GM12878 (cell line): Measurements from ENCODE around the gene HADHA. TPM values are rescaled to one million over a fixed set of nuclear protein-coding genes. Genes with fewer than 3 reads are reported as not detected.

ENCODE experiments used
- ATAC-seq: fragments of 200-7000 bp; cut with Tn5 transposase; 3 replicates; pipeline ENCODE4 v1.9.1; 2020; ENCODE audit warnings: mild to moderate bottlenecking, moderate library complexity
- BruUV-seq: library from RNA; stranded (reverse); fragments of 400-500 nt; replicated peaks from 2 replicates; lab custom pipeline; 2021; lab: Mats Ljungman, UMichigan
- CTCF ChIA-PET: fragments of 300-600 bp; sonication (Branson Sonifier 250); formaldehyde crosslinking; extraction: SDS; loops from one replicate; lab custom pipeline; 2021; ENCODE audit warnings: inconsistent platforms; lab: Yijun Ruan, JAX
- POLR2A ChIA-PET: fragments of 350-600 bp; formaldehyde crosslinking; extraction: SDS; loops from one replicate; lab custom pipeline; 2021; ENCODE audit warnings: inconsistent platforms; lab: Charles Lee
- RAD21 ChIA-PET: fragments of 300-600 bp; sonication (Branson Sonifier 250); formaldehyde crosslinking; loops from one replicate; lab custom pipeline; 2023; ENCODE audit warnings: antibody characterized with exemption; ENCODE audit not compliant: unreplicated experiment; lab: Charles Lee
- SMC1A ChIA-PET: fragments of 300-600 bp; sonication (Branson Sonifier 250); formaldehyde crosslinking; loops from one replicate; lab custom pipeline; 2023; ENCODE audit not compliant: unreplicated experiment, uncharacterized antibody; lab: Charles Lee
- DNase-seq: peaks from one replicate; pipeline ENCODE4 v3.0.0-alpha.2; 2011; ENCODE audit warnings: low read depth, low spot score
- FAIRE-seq: peaks from 3 replicates; lab custom pipeline; 2011; peaks lifted over from hg19 to GRCh38; lab: Jason Lieb, UNC
- H2AFZ ChIP-seq: 2 replicates; pipeline ENCODE4 v1.6.0; 2011; ENCODE audit warnings: low read depth, low read length, control low read depth; ENCODE audit not compliant: control insufficient read depth
- H3K27ac ChIP-seq: 2 replicates; pipeline ENCODE4 v1.5.1; 2011; ENCODE audit warnings: control low read depth; ENCODE audit not compliant: control insufficient read depth, insufficient read depth
- H3K27me3 ChIP-seq, 2 experiments: replicated peaks in 1 of 2; 2 replicates each; pipeline versions ENCODE4 v1.6.0 to v1.6.1; 2011; ENCODE audit warnings: low read length in 1 of 2; ENCODE audit not compliant: control insufficient read depth in 2 of 2, insufficient read depth in 2 of 2
- H3K36me3 ChIP-seq, 2 experiments: 2 replicates each; pipeline ENCODE4 v1.5.1; 2011; ENCODE audit warnings: low read length in 1 of 2; ENCODE audit not compliant: control insufficient read depth in 2 of 2, insufficient read depth in 2 of 2
- H3K4me1 ChIP-seq: 2 replicates; pipeline ENCODE4 v1.6.1; 2011; ENCODE audit warnings: mild to moderate bottlenecking, low read length, moderate library complexity, mixed read lengths; ENCODE audit not compliant: control insufficient read depth, insufficient read depth
- H3K4me2 ChIP-seq: 2 replicates; pipeline ENCODE4 v1.6.0; 2011; ENCODE audit warnings: control low read depth; ENCODE audit not compliant: control insufficient read depth, insufficient read depth
- H3K4me3 ChIP-seq: fragments of 200-600 bp; sonication (generic); 2 replicates; pipeline ENCODE4 v1.5.1; 2016
- H3K79me2 ChIP-seq: 2 replicates; pipeline ENCODE4 v1.6.0; 2011; ENCODE audit warnings: low read length; ENCODE audit not compliant: control insufficient read depth, insufficient read depth
- H3K9ac ChIP-seq: 2 replicates; pipeline ENCODE4 v1.8.0; 2011; ENCODE audit warnings: low read length, control low read depth, mixed read lengths; ENCODE audit not compliant: control insufficient read depth, insufficient read depth
- H3K9me3 ChIP-seq: replicated peaks from 3 replicates; pipeline ENCODE4 v1.5.1; 2011; ENCODE audit warnings: mild to moderate bottlenecking, low read length; ENCODE audit not compliant: control insufficient read depth, insufficient read depth
- H4K20me1 ChIP-seq: 2 replicates; pipeline ENCODE4 v1.6.0; 2011; ENCODE audit not compliant: control insufficient read depth, insufficient read depth
- CHD2 ChIP-seq: IDR thresholded peaks from 2 replicates; pipeline ENCODE4 v1.6.1; 2011; ENCODE audit warnings: low read depth, low read length, improper control_type of control experiment, borderline replicate concordance
- FOS ChIP-seq: IDR thresholded peaks from 3 replicates; pipeline ENCODE4 v1.6.1; 2011; ENCODE audit warnings: borderline replicate concordance; ENCODE audit not compliant: insufficient read length; ENCODE audit errors: extremely low read depth
- FOXM1 ChIP-seq: IDR thresholded peaks from 2 replicates; pipeline ENCODE4 v1.6.1; 2012; ENCODE audit warnings: low read depth, mild to moderate bottlenecking, inconsistent platforms, low read length, moderate library complexity
- JUND ChIP-seq: IDR thresholded peaks from 2 replicates; pipeline ENCODE4 v1.6.1; 2012; ENCODE audit warnings: low read depth, mild to moderate bottlenecking, low read length, improper control_type of control experiment, moderate library complexity
- RAD21 ChIP-seq: IDR thresholded peaks from 2 replicates; pipeline ENCODE4 v1.6.1; 2011; ENCODE audit warnings: mild to moderate bottlenecking, low read depth, low read length, moderate library complexity; ENCODE audit not compliant: insufficient read depth
- RELA ChIP-seq: fragments of 450-650 bp; IDR thresholded peaks from 2 replicates; pipeline ENCODE4 v1.8.0; 2014; ENCODE audit warnings: borderline replicate concordance; ENCODE audit not compliant: partially characterized antibody
- SMAD5 ChIP-seq: IDR thresholded peaks from 2 replicates; pipeline ENCODE4 v1.6.1; 2016; ENCODE audit warnings: antibody characterized with exemption, low read depth
- WGBS: methylation state at CpG from one replicate; pipeline ENCODE4 v1.1.6; 2016; ENCODE audit warnings: low lambda C conversion rate; ENCODE audit not compliant: insufficient replicate concordance, insufficient coverage; ENCODE audit errors: missing lambda C conversion rate; 5-methylcytosine and 5-hydroxymethylcytosine counted together
- in situ Hi-C: fragments of 300-500 bp; cut with MboI; formaldehyde crosslinking; loops from 9 replicates; pipeline ENCODE4 v1.14.3; 2018; ENCODE audit warnings: mixed read lengths
- intact Hi-C: fragments of 100-400 bp; cut with micrococcal nuclease; formaldehyde crosslinking; loops from one replicate; pipeline ENCODE4 v1.14.2; 2022; ENCODE audit not compliant: unreplicated experiment
- polyA plus RNA-seq, 11 experiments: library from polyadenylated mRNA; depleted of rRNA in 4 of 11; unstranded in 6 of 11; stranded (reverse) in 5 of 11; fragments of >200 nt; fragmentation: Nextera tagmentation in 4 of 11; fragmentation: Illumina TruSeq in 1 of 11; extraction: Ambion mirVana in 4 of 11; extraction: Trizol in 1 of 11; gene quantifications; 1 replicate in 1 of 11; 2 replicates in 10 of 11; pipeline versions ENCODE4 v1.2.1 to v1.2.3, GENCODE V29; 2011 to 2016; ENCODE audit warnings: inconsistent platforms in 2 of 11, missing spikeins in 2 of 11, low read depth in 1 of 11
- total RNA-seq, 4 experiments: library from RNA; depleted of rRNA in 3 of 4; stranded (reverse); fragments of >200 nt in 3 of 4; fragmentation: Illumina TruSeq in 1 of 4; extraction: Trizol in 1 of 4; gene quantifications; 2 replicates each; pipeline versions ENCODE4 v1.2.1 to v1.2.3, GENCODE V29; 2013 to 2021
- TF ChIP-seq, protein P1 (sequence below): fragments of 450-650 bp; IDR thresholded peaks from 2 replicates; pipeline ENCODE4 v1.6.1; 2017; ENCODE audit warnings: mild to moderate bottlenecking, moderate library complexity
- TF ChIP-seq, protein P2 (sequence below): fragments of 450-650 bp; IDR thresholded peaks from 2 replicates; pipeline ENCODE4 v1.6.1; 2016; ENCODE audit warnings: mild to moderate bottlenecking

Gene HADHA
- total and polyA plus RNA-seq, 10 of the 15 experiments (the other 5 are each of a cell fraction or from before 2014, with no cell fraction given): 109 to 207 (median 165) TPM

GRCh38 chr2:26202981-26203490 lies 41.4 kb downstream of the HADHA start (continued):
- no peak for TF ChIP-seq RAD21
- TF ChIP-seq FOXM1: no peak
- no peak for TF ChIP-seq RELA
- TF ChIP-seq FOS: no peak
- TF ChIP-seq SMAD5: no peak
- no peak for TF ChIP-seq CHD2
- TF ChIP-seq, protein P1, sequence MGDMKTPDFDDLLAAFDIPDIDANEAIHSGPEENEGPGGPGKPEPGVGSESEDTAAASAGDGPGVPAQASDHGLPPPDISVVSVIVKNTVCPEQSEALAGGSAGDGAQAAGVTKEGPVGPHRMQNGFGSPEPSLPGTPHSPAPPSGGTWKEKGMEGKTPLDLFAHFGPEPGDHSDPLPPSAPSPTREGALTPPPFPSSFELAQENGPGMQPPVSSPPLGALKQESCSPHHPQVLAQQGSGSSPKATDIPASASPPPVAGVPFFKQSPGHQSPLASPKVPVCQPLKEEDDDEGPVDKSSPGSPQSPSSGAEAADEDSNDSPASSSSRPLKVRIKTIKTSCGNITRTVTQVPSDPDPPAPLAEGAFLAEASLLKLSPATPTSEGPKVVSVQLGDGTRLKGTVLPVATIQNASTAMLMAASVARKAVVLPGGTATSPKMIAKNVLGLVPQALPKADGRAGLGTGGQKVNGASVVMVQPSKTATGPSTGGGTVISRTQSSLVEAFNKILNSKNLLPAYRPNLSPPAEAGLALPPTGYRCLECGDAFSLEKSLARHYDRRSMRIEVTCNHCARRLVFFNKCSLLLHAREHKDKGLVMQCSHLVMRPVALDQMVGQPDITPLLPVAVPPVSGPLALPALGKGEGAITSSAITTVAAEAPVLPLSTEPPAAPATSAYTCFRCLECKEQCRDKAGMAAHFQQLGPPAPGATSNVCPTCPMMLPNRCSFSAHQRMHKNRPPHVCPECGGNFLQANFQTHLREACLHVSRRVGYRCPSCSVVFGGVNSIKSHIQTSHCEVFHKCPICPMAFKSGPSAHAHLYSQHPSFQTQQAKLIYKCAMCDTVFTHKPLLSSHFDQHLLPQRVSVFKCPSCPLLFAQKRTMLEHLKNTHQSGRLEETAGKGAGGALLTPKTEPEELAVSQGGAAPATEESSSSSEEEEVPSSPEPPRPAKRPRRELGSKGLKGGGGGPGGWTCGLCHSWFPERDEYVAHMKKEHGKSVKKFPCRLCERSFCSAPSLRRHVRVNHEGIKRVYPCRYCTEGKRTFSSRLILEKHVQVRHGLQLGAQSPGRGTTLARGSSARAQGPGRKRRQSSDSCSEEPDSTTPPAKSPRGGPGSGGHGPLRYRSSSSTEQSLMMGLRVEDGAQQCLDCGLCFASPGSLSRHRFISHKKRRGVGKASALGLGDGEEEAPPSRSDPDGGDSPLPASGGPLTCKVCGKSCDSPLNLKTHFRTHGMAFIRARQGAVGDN: no peak
- TF ChIP-seq, all 136 proteins: peak for 0

DNA sequence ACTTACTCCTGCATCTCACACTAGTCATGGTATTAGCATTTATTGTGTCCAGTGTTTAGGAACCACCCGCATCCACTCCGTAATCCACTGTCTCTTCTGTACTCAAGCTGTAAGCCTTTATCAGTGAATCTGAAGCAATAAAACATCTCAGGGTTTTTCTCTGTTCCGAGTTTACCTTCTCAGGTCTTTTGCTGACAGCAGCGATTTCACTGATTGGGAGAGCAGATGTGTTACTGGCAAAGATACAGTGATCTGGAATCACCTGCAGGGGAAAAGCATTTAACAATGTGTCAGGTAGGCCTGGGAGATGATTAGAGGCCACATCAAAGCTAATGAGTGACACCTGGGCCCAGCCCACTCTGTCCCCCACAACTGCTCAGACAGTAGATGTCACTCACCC lies 46.9 kb downstream of the HADHA start:
- CTCF ChIA-PET: no interaction called here
- no peak overlapping the region for H3K4me3 ChIP-seq
- WGBS: 100% methylated on average over 4 of the region's 4 CpGs
- no peak overlapping the region for H3K9ac ChIP-seq
- POLR2A ChIA-PET: interaction anchor here (0.6 kb wide), 1 partner anchor 235 kb away, joined by 3 read pairs; no protein-coding TSS in a partner anchor
- no peak for FAIRE-seq
- no peak overlapping the region for H3K4me2 ChIP-seq
- no peak overlapping the region for H2AFZ ChIP-seq
- no peaks in the 10 kb centered on the region for H3K27me3 ChIP-seq
- TF ChIP-seq, protein P2, sequence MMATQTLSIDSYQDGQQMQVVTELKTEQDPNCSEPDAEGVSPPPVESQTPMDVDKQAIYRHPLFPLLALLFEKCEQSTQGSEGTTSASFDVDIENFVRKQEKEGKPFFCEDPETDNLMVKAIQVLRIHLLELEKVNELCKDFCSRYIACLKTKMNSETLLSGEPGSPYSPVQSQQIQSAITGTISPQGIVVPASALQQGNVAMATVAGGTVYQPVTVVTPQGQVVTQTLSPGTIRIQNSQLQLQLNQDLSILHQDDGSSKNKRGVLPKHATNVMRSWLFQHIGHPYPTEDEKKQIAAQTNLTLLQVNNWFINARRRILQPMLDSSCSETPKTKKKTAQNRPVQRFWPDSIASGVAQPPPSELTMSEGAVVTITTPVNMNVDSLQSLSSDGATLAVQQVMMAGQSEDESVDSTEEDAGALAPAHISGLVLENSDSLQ: peak; percentile 18; the same call in 1 of the 2 replicates
- no peak for TF ChIP-seq JUND
- DNase-seq: no peak
- peaks cover 7% of the 10 kb centered on the region; the same call in 1 of the 2 replicates for H3K4me1 ChIP-seq
- no peak for ATAC-seq
- RAD21 ChIA-PET: no interaction called here
- H3K36me3 ChIP-seq: peaks cover 17 to 67% of the 10 kb centered on the region in 2 experiments; a peak in 3 of 4 replicates
- intact Hi-C loops: no loop called here
- in situ Hi-C loops: no loop called here
- SMC1A ChIA-PET: interaction anchor here (1.2 to 1.6 kb wide), 2 partner anchors 13 to 29 kb away, joined by 3 read pairs; no protein-coding TSS in a partner anchor
- H3K27ac ChIP-seq: no peak overlapping the region
- H3K79me2 ChIP-seq: no peaks in the 10 kb centered on the region
- no TSS peak for BruUV-seq
- H4K20me1 ChIP-seq: no peaks in the 10 kb centered on the region
- H3K9me3 ChIP-seq: peaks cover 16% of the 10 kb centered on the region
